SK-N-SH (cell line): ENCODE data around the gene TUBA4B.

Experiments used
- MAX ChIP-seq: IDR thresholded peaks from 2 replicates; pipeline ENCODE4 v1.4.0; 2012; ENCODE audit warnings: low read depth
- RCOR1 ChIP-seq: fragments of 150-350 bp; IDR thresholded peaks from 2 replicates; pipeline ENCODE4 v1.6.1; 2017; ENCODE audit warnings: antibody characterized with exemption, low read length

- TF ChIP-seq MAX (no peak), RCOR1 (no peak)
Observed at GRCh38 chr2:219272995-219273394, 20.0 kb downstream of the TUBA4B start.
